NT2/D1 (cell line): ENCODE results near the gene LAD1.

Source experiments
- DNase-seq: peaks from one replicate; pipeline ENCODE4 v3.0.0-alpha.2; 2011; ENCODE audit warnings: low read depth, low spot score
- H3K27me3 ChIP-seq: 2 replicates; pipeline ENCODE4 v1.6.0; 2011; ENCODE audit warnings: mild to moderate bottlenecking; ENCODE audit not compliant: insufficient read length, insufficient read depth
- H3K36me3 ChIP-seq: 2 replicates; pipeline ENCODE4 v1.6.1; 2011; ENCODE audit warnings: mild to moderate bottlenecking, low read length, mixed read lengths; ENCODE audit not compliant: insufficient read depth, insufficient read length
- H3K4me1 ChIP-seq: 2 replicates; pipeline ENCODE4 v1.5.1; 2011; ENCODE audit not compliant: insufficient read depth, insufficient read length
- H3K4me3 ChIP-seq: 2 replicates; pipeline ENCODE4 v1.5.1; 2011; ENCODE audit warnings: low read depth; ENCODE audit not compliant: insufficient read length
- H3K9ac ChIP-seq: 2 replicates; pipeline ENCODE4 v1.6.0; 2011; ENCODE audit warnings: low read depth; ENCODE audit not compliant: insufficient read length
- H3K9me3 ChIP-seq: 2 replicates; pipeline ENCODE4 v1.5.1; 2011; ENCODE audit warnings: mild to moderate bottlenecking, low read length; ENCODE audit not compliant: insufficient read depth
- SUZ12 ChIP-seq: IDR thresholded peaks from 2 replicates; pipeline ENCODE4 v1.6.1; 2011; ENCODE audit not compliant: insufficient read length, insufficient read depth; ENCODE audit errors: extremely low read depth
- YY1 ChIP-seq: IDR thresholded peaks from 2 replicates; pipeline ENCODE4 v1.6.1; 2011; ENCODE audit not compliant: insufficient read length, insufficient read depth
- ZNF274 ChIP-seq: IDR thresholded peaks from 2 replicates; pipeline ENCODE4 v1.6.1; 2011; ENCODE audit warnings: mild to moderate bottlenecking, low read depth, low read length

The LAD1 gene

DNA sequence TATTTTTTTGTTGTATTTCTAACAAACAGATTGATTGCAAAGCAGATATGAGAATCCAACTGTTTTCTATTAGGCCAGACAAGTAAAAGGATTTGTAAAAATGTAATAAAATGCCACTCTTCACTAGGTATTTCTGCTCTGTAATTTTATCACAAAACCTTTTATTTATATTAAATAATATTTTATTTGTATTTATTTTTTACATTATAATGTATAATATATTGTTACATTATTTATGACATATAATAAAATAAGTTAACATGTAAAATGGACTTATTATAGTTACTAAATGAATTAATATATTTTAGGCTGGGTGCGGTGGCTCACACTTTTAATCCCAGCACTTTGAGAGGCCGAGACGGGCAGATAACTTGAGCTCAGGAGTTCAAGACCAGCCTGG, 35.1 kb upstream of the LAD1 start:
- Histone ChIP-seq H3K9ac (no peak overlapping the region), H3K9me3 (no peaks in the 10 kb centered on the region), H3K27me3 (no peaks in the 10 kb centered on the region), H3K4me3 (no peak overlapping the region), H3K4me1 (peaks cover 9% of the 10 kb centered on the region), H3K36me3 (no peaks in the 10 kb centered on the region)
- no peak for TF ChIP-seq ZNF274
- no peak for TF ChIP-seq SUZ12
- TF ChIP-seq YY1, result no peak
- DNase-seq, result no peak

DNA sequence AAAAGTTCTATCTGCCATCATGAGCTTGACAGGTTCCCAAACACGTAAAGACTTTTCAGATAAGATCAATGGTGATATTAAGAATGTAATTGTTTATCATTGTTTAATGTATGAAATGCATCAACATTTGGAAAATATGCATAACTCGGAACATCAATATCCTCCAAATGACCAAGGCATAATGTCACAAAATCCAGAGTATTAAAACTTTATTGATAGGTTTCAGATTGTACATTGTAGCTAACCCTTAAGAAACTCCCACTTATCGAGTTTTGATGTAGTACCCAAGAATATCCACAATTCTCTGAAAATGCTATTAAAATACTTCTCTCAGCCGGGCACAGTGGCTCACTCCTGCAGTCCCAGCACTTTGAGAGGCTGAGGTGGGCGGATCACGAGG, 34.5 kb upstream of the LAD1 start:
- no peak overlapping the region for H3K9ac ChIP-seq
- TF ChIP-seq ZNF274 (no peak), YY1 (no peak), SUZ12 (no peak)
- H3K4me1 ChIP-seq, result peaks cover 9% of the 10 kb centered on the region

DNA sequence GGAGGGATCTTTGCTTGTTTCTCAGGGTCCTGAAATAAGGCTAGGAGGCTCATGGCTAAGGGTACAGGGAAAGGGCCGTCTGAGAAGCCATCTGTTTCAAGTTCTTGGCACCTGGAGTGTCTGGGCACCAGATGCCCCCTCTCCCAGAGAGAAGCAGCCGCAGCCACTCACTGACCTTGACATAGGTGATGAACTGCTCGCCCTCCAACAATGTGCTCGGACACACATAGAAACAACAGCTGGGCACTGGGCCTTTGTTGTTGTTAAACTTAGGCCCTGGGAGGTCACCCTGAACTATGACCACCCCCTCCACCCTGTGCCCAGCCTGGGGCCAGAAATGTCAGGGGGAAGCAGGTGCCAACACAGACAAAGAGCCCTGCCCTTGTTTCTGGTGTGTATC, 31.7 kb upstream of the LAD1 start:
- no peaks in the 10 kb centered on the region for H3K27me3 ChIP-seq
- DNase-seq, result no peak
- TF ChIP-seq SUZ12 (no peak), YY1 (no peak), ZNF274 (no peak)
- H3K4me3 ChIP-seq, result no peak overlapping the region
- no peak overlapping the region for H3K9ac ChIP-seq
- H3K36me3 ChIP-seq, result no peaks in the 10 kb centered on the region
- peaks cover 12% of the 10 kb centered on the region for H3K4me1 ChIP-seq
- no peaks in the 10 kb centered on the region for H3K9me3 ChIP-seq

More for the DNA sequence above, 34.5 kb upstream of the LAD1 start:
- H3K36me3 ChIP-seq, result no peaks in the 10 kb centered on the region
- DNase-seq, result no peak
- no peak overlapping the region for H3K4me3 ChIP-seq
- H3K27me3 ChIP-seq, result no peaks in the 10 kb centered on the region
- no peaks in the 10 kb centered on the region for H3K9me3 ChIP-seq

DNA sequence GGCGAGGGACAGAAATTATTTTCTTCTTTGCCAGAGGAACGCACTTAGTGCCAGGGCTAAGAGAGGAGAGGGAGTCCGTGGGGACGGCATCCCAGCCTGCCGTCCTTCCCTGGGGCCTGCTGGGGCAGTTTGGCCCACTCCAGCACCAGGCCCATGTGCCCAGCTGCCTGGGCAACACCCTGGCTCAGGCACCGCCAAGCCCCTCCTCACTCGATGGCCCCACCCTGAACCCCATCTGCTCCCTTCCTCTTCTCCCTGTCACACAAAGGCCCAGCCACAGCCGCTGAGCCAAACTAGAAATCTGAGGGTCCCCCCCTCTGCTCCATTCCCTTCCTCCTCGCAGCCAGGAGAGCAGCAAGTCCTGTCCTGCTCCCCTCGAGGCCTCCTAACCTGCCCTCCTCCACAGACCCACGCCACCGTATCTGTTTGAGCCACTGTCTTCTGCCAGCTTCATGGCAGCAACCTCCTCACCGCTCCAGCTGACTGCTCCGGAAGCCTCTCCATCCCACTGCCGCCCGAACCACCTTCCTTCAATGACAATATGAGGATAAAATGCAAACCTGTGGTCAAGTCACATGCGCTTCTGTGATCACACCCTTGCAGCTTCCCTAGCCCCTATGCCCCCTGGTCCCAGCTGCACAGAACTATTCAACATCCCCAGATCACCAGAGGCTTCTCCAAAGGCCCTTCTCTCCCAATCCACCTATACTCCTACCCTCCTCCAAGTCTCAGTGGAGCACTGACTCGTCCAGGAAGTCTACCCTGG, 30.8 kb upstream of the LAD1 start:
- H3K36me3 ChIP-seq, result no peaks in the 10 kb centered on the region
- H3K4me1 ChIP-seq, result peaks cover 12% of the 10 kb centered on the region
- TF ChIP-seq YY1, result no peak
- no peak for TF ChIP-seq ZNF274
- TF ChIP-seq SUZ12, result no peak
- no peak overlapping the region for H3K4me3 ChIP-seq
- no peak overlapping the region for H3K9ac ChIP-seq
- H3K9me3 ChIP-seq, result no peaks in the 10 kb centered on the region
- H3K27me3 ChIP-seq, result no peaks in the 10 kb centered on the region
- no peak for DNase-seq

DNA sequence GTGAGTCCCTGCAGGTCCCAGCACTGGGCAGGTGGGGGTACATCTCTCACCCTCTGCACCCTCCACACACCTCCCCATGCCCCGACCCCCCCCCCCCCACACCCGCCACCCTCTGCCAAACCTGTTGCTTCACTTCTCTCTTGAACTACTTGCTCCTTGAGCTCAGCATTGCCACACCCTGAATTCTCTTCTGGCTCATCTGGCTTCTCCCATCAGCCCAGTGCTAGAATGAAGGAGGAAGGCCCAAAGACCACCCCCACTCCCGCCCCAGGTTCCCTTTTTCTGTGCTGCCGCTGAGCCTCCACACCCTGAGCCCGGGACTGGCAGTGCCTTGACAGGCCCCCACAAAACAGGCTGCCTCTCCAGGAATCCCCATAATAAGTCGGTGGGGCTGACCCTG, 28.8 kb upstream of the LAD1 start:
- Histone ChIP-seq H3K27me3 (no peaks in the 10 kb centered on the region), H3K4me1 (peaks cover 12% of the 10 kb centered on the region), H3K36me3 (no peaks in the 10 kb centered on the region), H3K9me3 (peaks cover 6% of the 10 kb centered on the region; the same call in 1 of the 2 replicates), H3K4me3 (no peak overlapping the region), H3K9ac (no peak overlapping the region)
- no peak for TF ChIP-seq YY1
- TF ChIP-seq SUZ12, result no peak
- TF ChIP-seq ZNF274, result no peak
- no peak for DNase-seq

DNA sequence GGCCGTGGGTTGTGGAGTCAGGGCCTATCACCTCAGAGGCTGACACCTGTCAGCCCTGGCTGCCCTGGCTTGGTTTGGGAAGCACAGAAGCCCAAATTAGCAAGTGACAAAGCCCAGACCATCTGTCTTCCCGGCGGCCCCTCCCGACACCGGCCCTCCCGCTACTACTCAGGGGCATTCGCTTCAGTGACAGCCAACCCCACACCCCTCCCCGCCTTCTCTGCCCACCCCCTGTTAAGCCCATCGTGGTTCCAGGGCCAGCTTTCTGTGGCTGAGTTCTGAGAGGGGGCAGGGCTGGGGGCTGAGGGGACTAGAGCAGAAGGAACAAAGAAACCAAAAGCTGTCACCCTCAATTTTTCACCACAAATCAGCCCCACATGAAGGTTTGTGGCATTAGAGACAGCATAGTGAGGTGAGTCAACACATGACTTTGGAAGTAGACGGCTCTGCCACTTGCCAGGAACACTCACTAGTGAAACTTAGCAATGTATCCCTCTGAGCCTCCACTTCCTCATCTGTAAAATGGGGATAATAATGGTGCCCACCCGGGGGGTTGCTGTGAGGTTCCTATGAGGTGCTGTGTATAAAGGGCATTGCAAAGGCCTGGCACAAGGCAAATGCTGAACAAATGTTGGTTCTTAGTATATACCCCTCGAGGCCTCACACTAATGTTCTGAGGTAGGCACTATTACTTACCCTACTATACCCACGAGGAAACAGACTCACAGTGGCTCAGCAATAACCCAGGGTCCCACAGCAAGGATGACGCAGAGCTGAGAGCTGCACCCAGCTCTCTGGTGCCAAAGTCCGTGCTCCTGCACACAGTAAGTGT, 27.6 kb upstream of the LAD1 start:
- H3K9me3 ChIP-seq, result peaks cover 6% of the 10 kb centered on the region; the same call in 1 of the 2 replicates
- TF ChIP-seq SUZ12 (no peak), YY1 (no peak), ZNF274 (no peak)
- no peak overlapping the region for H3K4me3 ChIP-seq
- H3K4me1 ChIP-seq, result peaks cover 17% of the 10 kb centered on the region
- H3K27me3 ChIP-seq, result no peaks in the 10 kb centered on the region
- H3K36me3 ChIP-seq, result no peaks in the 10 kb centered on the region
- DNase-seq, result no peak
- no peak overlapping the region for H3K9ac ChIP-seq

DNA sequence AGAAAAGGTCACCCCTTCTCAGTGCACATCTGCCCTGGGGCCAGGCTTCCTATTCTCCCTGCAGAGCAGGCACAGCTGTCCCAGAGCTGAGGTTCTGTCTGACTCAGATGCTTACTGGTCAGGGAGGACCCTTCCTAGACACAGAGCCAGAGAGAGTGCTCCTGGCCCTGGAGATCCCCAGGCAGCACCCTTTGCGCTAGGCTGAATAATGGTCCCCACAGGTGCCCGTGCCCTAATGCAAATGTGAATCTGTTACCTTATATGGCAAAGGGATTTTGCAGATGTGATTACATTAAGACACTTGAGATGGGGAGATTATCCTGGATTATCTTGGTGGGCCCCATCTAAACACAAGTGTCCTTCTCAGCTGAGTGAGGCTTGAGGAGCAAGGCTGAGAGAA, 25.0 kb upstream of the LAD1 start:
- Histone ChIP-seq H3K36me3 (no peaks in the 10 kb centered on the region), H3K9me3 (peaks cover 6% of the 10 kb centered on the region; the same call in 1 of the 2 replicates), H3K9ac (no peak overlapping the region), H3K27me3 (no peaks in the 10 kb centered on the region), H3K4me1 (peaks cover 15% of the 10 kb centered on the region), H3K4me3 (no peak overlapping the region)
- no peak for DNase-seq
- TF ChIP-seq ZNF274, result no peak
